Measurements from ENCODE around the gene ADAM12. TPM values are rescaled to one million over a fixed set of nuclear protein-coding genes. Genes with fewer than 3 reads are reported as not detected.

ADAM12 gene
- total and polyA plus RNA-seq, 2 of the 13 experiments (the other 11 are each of a cell fraction or from before 2014, with no cell fraction given): not detected

DNA sequence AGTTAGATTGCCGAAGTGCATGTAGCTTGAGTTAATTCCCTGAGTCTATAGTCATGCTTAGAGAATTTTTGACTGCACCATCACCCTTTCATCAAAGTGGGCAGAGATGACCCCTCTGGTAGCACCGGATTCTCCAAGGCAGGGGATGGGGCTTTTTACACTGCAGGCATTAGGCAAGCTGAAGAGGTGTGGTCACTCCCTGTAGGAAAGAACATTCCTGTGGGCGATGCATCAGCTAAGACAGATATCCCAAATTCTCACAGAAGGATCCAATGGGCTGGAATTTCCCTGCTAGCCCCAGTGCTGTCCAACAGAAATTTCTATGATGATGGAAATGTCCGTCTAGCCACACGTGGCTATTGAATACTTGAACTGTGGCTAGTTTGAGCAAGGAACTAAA, 118.2 kb downstream of the ADAM12 start:
- POLR2A ChIA-PET: no interaction called here
- H3K27ac ChIP-seq (ENCODE audit: extremely low read length, insufficient read depth, low read length): no peak overlapping the region
- no peak overlapping the region for H3K9ac ChIP-seq (ENCODE audit: insufficient read depth, low read depth, low read length)
- no peak overlapping the region for H2AFZ ChIP-seq (ENCODE audit: low read length)
- no peaks in the 10 kb centered on the region for H3K4me1 ChIP-seq (ENCODE audit: insufficient read depth, low read length)
- WGBS (ENCODE audit: low lambda C conversion rate): 5% methylated on average over 5 of the region's 5 CpGs
- no peak overlapping the region for H3K4me2 ChIP-seq (ENCODE audit: low read depth, low read length)
- FAIRE-seq (no peak), ATAC-seq (no peak), DNase-seq (ENCODE audit: low spot score) (no peak)
- H3K36me3 ChIP-seq (replicated peaks in 1 of 2; ENCODE audit: control insufficient read depth in 1 of 2, insufficient read depth in 2 of 2, low read length in 2 of 2): no peaks in the 10 kb centered on the region
- intact Hi-C loops (cut with micrococcal nuclease; ENCODE audit: unreplicated experiment): no loop called here
- H4K20me1 ChIP-seq (ENCODE audit: insufficient read depth, low read length): no peaks in the 10 kb centered on the region
- H3K27me3 ChIP-seq (ENCODE audit: control insufficient read depth in 1 of 2, insufficient read depth in 2 of 2, low read length in 2 of 2): peaks cover 0 to 4% of the 10 kb centered on the region in 2 experiments; a peak in 1 of 5 replicates
- no peaks in the 10 kb centered on the region for H3K9me3 ChIP-seq (ENCODE audit: low read length)
- in situ Hi-C loops (cut with HindIII; ENCODE audit: extremely low pct_ligation_motif_present, low pct_unique_long_range_greater_than_20kb): no loop called here
- no TSS peak for BruUV-seq (replicated peaks)
- CTCF ChIA-PET (ENCODE audit: low intra/inter-chr PET ratio, low total read pairs): no interaction called here
- no peaks in the 10 kb centered on the region for H3K79me2 ChIP-seq (ENCODE audit: insufficient read depth, low read length)
- H3K4me3 ChIP-seq (replicated peaks in 1 of 3; ENCODE audit: insufficient read depth in 1 of 3, low read depth in 2 of 3, low read length in 3 of 3): no peak overlapping the region
- TF ChIP-seq CBX1 (IDR thresholded peaks at IDR 0.05; ENCODE audit: low read depth): no peak
- no peak for TF ChIP-seq IRF9 (CRISPR knock-in tag; IDR thresholded peaks at IDR 0.05; ENCODE audit: borderline replicate concordance)
- TF ChIP-seq RXRB (CRISPR knock-in tag; IDR thresholded peaks at IDR 0.05; ENCODE audit: borderline replicate concordance): no peak
- TF ChIP-seq GTF3A (CRISPR knock-in tag; conservative IDR thresholded peaks at IDR 0.05): no peak
- no peak for TF ChIP-seq NONO (IDR thresholded peaks at IDR 0.05)
- no peak for TF ChIP-seq NONO (CRISPR knock-in tag; conservative IDR thresholded peaks at IDR 0.05)
- no peak for TF ChIP-seq ZNF34 (CRISPR knock-in tag; IDR thresholded peaks at IDR 0.05; ENCODE audit: borderline replicate concordance)
- TF ChIP-seq ARNT (IDR thresholded peaks at IDR 0.05): no peak
- TF ChIP-seq ZNF451 (CRISPR knock-in tag; IDR thresholded peaks at IDR 0.05): no peak
- TF ChIP-seq, protein P1, sequence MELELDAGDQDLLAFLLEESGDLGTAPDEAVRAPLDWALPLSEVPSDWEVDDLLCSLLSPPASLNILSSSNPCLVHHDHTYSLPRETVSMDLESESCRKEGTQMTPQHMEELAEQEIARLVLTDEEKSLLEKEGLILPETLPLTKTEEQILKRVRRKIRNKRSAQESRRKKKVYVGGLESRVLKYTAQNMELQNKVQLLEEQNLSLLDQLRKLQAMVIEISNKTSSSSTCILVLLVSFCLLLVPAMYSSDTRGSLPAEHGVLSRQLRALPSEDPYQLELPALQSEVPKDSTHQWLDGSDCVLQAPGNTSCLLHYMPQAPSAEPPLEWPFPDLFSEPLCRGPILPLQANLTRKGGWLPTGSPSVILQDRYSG (CRISPR knock-in tag; IDR thresholded peaks at IDR 0.05): no peak
- TF ChIP-seq ZC3H13 (CRISPR knock-in tag; IDR thresholded peaks at IDR 0.05): no peak
- TF ChIP-seq, protein P2, sequence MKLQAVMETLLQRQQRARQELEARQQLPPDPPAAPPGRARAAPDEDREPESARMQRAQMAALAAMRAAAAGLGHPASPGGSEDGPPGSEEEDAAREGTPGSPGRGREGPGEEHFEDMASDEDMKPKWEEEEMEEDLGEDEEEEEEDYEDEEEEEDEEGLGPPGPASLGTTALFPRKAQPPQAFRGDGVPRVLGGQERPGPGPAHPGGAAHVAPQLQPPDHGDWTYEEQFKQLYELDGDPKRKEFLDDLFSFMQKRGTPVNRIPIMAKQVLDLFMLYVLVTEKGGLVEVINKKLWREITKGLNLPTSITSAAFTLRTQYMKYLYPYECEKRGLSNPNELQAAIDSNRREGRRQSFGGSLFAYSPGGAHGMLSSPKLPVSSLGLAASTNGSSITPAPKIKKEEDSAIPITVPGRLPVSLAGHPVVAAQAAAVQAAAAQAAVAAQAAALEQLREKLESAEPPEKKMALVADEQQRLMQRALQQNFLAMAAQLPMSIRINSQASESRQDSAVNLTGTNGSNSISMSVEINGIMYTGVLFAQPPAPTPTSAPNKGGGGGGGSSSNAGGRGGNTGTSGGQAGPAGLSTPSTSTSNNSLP (IDR thresholded peaks at IDR 0.05; ENCODE audit: low read depth, low read length): no peak
- no peak for TF ChIP-seq ZFP1 (CRISPR knock-in tag; IDR thresholded peaks at IDR 0.05)
- TF ChIP-seq, protein P3, sequence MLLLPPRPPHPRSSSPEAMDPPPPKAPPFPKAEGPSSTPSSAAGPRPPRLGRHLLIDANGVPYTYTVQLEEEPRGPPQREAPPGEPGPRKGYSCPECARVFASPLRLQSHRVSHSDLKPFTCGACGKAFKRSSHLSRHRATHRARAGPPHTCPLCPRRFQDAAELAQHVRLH (CRISPR knock-in tag; IDR thresholded peaks at IDR 0.05; ENCODE audit: borderline replicate concordance, low read depth): no peak
- no peak for TF ChIP-seq ZNF75D (CRISPR knock-in tag; IDR thresholded peaks at IDR 0.05; ENCODE audit: borderline replicate concordance)
- TF ChIP-seq ZFP41 (CRISPR knock-in tag; IDR thresholded peaks at IDR 0.05; ENCODE audit: borderline replicate concordance): no peak
- TF ChIP-seq ZNF720 (CRISPR knock-in tag; IDR thresholded peaks at IDR 0.05): no peak
